Measurements from ENCODE around the gene COL6A2. TPM values are rescaled to one million over a fixed set of nuclear protein-coding genes. Genes with fewer than 3 reads are reported as not detected.
"Not testable (repeated sequence)": the region's sequence is repeated elsewhere in the genome, so short reads cannot be mapped to it uniquely, and the experiment has no call there.

Gene COL6A2
- 0.21 and 1.2 TPM in 2 replicates for total RNA-seq

DNA sequence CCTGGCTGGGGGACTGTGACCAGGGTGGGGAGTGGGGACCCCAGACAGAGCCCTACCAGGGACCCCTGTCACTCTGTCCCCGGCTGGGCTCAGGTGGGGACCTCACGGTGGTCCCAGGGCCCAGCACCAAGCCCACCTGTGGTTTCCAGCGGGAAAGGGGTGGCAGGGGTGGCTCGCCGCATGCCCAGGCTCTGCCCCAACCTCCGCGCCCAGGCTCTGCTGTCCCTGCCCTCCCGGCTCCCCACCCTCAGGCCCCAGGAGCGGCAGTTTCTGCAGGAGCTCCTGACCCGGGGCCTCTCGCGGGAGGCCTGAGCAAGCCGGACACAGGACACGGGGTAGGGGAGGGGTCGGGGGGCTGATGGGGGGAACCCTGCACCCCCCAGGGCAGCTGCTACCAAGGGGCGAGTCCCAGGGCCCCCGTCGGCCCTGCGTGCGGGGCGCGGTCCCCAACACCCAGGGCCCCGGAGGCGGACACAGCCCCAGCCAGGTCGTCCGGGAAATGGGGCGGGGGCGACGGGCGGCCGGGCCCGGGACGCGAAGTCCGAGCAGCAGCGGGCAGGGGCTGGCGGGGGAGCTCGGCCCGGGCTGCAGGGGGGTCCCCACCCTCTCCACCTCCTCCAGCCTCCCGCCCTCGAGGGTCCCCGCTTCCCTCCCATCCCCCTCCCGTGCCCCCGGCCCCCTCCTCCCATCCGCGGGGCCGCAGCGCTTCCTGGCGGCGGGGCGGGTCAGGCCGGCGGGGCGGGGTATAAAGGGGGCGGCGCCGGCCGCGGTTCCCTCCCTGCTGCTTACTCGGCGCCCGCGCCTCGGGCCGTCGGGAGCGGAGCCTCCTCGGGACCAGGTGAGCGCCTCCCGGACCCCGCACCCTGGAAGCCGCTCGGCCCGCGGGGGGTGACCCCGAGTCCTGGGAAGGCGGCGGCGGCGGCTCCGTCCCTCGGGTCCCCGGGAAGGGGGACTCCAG, at the start of gene COL6A2:
Gene COL6A2, plus strand, starts transcription at position 777 of the 958 bp plus-strand sequence.
- DNase-seq (ENCODE audit: low read depth, low spot score), result no peak

DNA sequence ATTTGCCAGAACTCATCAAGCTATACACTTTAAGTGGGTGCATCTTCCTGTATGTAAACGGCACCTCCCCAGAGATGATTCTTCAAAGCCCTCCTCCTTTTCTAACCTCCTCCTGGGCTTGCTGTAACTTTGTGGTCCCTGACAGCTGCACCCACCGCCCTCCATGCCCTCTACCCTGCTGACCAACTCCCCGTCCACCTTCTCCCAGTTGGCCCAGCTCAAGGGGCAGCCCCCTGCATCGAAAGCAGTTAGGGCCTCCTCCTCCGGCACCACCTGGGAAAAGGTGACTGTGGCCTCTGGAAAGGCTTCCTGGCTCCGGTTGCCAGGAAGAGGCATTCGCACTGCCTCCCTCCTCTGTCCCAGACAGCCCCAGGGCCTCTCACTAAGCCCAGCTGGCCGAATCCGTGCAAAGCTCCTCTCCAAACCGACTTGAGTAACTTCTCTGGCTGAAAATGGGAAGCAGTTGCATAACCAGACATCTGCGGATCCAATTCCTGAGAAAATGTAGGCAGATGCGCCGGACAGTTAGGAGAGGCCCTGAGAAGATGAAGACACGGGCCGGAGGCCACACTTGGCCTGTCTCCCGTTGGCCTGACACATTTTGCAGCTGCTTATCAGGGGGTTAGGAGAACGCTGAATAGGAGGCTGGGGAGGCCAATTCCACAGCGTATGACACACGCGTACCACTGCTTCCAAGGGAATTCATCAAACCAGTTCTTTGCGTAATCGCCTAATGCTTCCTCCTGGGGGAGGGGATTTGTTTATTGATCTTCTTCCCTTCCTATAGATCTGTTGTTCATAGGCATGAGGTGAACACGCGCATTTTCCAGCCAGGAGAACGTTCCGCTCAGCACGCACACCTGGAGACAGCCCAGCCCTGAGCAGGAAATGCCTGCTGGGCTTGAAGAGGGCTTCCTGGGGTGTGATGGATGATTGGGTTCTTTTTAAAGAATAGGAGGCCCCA, 48.7 kb upstream of the COL6A2 start:
- DNase-seq (ENCODE audit: low read depth, low spot score), result no peak

DNA sequence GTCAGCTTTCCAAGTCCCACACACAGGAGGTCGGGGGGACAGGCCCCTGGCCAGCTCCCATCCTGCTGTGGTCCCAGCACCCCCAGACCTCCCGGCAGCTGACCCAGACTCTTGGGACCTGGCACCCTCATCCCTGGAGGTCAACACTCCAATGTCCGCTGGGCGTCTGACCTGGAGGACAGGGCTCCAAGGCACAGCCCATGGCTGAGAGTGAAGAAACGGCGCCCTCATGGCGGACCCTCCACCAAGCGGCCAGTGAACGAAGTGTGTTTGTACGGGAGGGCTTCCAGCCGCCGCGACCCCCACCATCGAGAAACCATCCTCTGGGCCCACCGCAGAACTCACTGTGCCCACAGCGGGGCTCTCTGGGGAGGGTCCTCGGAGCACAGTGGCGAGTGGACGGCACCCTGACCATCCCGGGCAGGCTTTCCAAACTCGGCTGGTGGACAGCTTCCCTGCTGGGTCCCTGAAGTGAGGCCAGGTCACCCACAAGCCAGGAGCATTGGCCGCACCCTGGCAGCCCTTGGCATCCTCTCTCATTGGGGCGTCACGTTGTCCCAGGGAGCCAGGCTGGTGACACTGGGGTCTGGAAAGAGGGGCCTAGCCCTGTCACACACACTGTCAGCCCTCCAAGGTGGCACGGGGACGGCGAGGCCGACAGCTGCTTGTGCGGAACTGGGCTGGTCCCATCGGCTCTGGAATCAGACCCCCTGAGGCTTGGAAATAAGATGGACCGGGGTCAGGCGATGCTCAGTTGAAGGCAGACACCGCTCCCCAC, 47.8 kb upstream of the COL6A2 start:
- DNase-seq (ENCODE audit: low read depth, low spot score), result no peak

DNA sequence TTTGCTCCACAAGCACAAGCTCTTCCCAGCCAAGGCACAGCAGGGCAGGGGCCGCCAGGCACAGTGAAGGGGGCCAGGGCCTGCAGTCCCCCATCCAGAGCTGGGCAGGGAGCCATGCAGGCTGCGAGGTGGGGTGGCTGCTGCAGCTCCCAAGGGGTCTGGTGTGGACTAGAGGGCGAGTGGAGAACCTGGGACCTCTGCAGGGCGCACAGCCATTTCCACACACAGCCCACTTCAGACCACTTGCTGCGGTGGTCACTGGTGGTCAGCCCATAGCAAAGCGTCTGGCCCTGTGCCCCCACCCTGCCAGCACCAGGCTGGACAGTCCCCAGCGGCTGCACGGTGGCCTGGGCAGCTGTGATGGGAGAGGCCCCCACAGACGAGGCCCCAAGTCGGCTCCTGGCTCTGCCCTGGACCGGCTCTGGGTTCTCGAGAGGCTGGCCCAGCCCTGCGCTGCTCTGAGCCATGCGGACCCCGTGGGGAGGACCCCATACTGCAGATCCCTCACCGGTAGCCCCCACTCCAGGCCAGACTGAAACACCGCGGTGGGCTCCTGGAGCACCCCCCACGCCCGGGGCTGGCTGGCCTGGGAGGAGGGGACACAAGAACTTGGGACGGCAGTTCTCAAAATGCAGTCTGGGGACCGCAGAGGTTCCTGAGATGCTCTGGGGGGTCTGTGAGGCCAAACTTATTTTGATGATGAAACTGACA, 47.1 kb upstream of the COL6A2 start:
- no peak for DNase-seq (ENCODE audit: low read depth, low spot score)

DNA sequence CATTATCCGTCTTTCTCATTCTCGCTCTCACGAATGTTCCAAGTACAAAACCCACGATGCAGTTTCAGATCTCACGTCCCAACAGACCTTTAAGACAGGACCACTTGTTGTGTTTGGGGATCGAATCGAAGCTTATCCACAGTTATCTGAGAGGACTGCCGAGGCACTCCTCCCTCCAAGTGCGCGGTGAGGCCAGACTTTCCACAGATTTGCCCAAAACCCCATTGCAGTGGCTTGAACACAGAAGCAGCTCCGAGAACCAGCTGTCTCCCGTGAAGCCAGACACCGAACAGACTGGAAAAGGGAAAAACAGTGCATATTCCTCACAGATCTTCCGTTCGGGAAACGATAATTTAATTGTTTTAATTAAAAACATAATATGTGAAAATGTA, 46.5 kb upstream of the COL6A2 start:
- DNase-seq (ENCODE audit: low read depth, low spot score), result no peak

DNA sequence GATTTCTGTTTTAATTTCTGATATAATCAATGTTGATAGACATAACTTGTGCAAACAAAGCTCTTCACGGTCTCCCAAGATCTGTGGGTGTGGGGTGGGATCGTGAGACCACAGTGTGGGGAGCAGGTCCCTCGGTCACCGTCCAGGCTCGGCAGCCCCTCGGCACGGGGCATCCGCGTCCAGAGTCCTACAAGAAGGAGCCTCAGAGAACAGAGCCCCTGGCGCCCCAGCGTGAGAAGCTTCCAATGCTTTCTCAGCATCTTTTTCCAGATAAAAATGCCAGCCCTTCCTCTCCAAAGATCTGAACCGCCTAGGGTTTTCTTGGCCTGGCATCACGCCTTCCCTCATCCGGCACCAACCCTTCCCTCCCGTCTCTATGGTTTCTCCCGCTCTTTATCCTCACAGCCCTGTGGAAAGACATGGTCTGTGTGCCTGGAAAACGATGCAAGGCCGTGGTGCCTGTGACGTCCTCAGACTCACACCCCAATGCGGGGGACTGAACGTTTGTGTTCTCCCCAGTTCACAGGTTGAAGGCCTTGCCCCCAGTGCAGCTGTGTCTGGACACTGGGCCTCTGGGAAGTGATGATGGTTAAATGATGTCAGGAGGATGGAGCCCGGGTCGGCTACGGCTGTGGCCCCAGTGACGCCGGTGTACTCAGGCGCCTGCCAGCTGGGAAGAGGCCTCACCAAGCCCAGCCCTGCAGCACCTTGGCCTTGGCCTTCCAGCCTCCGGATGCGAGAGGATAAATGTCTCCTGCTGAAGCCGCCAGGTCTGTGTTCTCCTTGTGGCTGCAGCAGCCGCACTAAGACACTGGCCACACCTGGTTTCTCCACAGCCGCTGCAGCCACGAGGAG, 45.9 kb upstream of the COL6A2 start:
- no peak for DNase-seq (ENCODE audit: low read depth, low spot score)

DNA sequence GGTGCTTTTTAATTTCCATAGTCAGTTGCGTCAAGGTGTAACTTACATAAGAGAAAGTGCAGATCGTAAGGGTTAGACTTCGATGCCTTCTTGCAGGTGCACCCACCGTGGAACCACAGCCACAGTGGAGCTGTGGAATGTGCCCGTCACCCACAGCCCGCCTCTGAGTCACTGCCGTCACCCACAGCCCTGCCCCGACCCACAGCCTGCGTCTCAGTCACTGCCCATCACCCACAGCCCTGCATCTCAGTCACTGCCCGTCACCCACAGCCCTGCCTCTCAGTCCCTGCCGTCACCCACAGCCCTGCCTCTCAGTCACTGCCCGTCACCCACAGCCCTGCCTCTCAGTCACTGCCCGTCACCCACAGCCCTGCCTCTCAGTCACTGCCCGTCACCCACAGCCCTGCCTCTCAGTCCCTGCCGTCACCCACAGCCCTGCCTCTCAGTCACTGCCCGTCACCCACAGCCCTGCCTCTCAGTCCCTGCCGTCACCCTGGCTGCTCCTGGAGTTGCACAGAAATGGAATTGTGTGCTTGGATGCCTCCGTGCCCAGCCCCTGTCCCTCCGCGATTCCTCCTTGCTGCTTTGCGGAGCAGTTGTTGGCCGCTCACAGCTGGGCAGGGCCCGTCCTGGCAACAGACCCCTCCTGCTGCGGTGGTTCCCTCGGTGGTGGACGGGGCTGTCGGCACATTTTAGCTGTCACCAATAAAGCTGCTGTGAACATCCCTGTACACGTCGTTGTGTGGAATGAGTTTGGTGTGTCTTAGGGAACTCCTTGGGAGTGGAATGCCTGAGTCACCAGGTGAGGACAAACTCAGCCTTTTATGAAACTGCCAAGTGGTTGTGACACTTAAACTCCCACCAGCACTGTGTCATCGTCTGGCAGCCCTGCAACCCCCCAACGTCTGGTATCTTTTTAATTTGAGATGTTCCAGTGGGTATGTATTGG, 44.9 kb upstream of the COL6A2 start:
- DNase-seq (ENCODE audit: low read depth, low spot score), result no peak

DNA sequence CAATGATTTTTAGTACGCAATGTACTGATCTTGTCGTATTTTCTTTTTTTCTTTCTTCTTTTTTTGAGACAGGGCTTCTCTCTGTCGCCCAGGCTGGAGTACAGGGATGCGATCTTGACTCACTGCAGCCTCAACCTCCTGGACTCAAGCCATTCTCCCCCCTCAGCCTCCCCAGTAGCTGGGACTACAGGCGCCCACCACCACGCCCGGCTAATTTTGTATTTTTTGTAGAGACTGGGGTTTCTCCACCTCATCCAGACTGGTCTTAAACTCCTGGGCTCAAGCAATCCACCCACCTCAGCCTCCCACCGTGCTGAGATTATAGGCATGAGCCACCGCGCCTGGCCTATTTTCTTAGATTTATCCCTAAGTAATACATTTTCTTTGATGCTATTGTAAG, 43.9 kb upstream of the COL6A2 start:
- DNase-seq (ENCODE audit: low read depth, low spot score), result no peak

DNA sequence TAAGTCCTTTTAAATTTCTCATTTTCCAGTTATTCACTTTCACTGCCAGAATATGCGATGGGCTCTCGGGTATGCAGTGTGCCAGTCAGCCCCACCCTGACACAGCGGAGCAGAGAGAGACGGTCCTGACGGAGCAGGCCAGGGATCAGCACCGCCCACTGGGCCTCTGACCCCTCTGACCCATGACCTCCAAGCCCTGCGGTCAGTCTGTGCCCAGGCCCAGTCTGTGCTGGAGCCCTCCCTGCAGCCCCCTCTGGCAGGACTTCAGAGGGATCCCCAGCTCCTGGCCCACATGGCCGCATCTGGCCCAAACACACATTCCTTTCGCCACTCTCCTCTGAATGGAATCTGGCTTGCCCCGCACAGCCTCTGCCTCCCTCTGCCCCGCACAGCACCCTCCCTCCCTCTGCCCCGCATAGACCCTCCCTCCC, 43.4 kb upstream of the COL6A2 start:
- no peak for DNase-seq (ENCODE audit: low read depth, low spot score)

DNA sequence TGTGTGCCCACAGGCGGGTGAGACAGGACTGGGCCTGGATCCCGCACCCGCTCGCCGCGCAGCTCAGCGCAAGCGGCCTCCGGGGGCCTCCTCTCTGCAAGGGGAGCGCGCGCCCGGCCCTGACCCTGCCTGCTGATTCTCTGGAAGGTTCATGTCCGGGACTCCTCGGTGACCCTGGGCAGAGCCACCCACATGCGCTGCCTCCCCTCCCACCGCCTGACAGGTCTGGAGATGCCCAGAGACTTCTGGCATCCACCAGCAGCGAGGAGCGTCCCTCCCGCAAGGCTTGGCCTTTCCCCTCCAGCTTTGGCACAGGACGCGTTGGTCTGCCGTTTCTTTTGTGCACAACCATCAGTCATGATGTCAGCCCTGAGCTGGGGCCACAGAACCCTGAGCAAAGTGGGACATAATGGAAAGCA, 42.0 kb upstream of the COL6A2 start:
- DNase-seq (ENCODE audit: low read depth, low spot score), result no peak

DNA sequence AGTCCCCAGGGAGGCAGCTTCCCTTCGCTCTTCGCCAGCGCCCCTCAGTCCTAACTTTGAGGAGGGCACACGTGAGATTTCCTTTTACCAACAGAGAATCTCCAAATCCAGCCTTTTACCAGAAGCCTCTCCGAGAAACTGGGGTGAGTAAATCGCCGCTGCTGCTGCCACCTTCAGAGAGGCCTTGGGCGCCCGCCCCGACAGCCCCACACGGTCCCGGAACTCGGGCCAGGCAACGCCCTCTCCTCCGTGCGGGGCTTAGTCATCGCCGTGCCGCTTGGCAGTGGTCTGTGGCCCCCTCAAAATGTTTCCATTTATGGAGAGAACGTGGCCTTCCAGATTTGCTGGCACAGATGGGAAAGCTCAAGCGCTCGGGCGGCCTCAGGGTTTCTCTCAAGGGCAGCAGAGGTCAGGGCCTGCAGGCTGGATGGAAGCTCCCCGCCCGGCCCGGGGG, 41.4 kb upstream of the COL6A2 start:
- DNase-seq (ENCODE audit: low read depth, low spot score), result no peak

DNA sequence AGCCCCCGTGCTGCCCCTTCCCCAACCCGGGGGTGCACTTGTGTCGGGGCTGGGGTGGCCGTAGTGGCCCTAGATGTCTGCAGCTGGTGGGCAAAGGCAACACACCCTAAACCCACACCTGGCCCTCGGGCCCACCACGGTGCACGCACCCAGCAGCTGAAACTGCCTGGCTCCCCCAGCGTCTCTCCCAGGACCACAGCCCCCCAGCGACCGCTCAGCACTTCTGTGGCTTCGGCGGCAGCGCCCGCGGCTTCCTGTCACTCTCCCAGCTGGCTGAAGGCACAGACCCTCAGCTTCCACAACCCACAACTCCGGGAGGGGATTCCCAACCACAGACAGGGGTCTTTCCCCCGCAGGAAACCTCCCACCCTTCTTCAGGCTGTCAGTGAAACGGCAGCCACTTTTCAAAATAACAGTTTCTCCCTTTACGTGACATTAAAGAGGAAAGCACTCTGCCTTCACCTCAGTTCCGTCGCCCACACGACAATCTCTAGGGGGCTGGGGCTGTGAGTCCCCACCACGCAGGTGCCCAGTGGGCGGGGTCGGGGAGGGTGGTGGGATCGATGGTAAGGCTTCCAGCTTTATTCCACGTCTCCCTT, 40.7 kb upstream of the COL6A2 start:
- DNase-seq (ENCODE audit: low read depth, low spot score), result no peak

DNA sequence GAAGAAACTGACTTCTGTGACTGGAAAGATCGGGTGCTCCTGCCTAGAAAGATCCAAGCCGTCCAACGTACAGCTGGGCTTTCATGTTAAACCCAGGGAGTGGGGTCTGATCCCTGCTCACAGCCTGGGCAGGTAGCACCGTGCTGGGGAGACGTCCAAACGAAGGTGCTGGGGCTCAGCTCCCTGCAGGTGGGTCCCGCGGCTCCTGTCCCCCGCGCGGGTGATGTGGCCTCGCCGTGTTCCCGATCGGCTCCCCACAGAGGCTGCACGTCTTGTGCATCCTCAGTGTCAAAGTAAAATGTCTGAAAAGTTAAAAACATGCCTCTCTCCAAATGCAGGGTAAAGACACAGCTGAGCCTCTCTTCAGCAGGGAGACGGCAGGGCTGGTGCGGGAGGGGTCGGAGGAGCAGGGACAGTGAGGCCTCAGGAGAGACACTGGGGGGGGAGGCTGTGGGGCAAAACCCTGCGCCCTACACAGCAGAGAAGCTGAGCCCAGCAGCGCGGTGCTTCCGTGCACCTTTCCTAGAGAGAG, 40.1 kb upstream of the COL6A2 start:
- no peak for DNase-seq (ENCODE audit: low read depth, low spot score)

DNA sequence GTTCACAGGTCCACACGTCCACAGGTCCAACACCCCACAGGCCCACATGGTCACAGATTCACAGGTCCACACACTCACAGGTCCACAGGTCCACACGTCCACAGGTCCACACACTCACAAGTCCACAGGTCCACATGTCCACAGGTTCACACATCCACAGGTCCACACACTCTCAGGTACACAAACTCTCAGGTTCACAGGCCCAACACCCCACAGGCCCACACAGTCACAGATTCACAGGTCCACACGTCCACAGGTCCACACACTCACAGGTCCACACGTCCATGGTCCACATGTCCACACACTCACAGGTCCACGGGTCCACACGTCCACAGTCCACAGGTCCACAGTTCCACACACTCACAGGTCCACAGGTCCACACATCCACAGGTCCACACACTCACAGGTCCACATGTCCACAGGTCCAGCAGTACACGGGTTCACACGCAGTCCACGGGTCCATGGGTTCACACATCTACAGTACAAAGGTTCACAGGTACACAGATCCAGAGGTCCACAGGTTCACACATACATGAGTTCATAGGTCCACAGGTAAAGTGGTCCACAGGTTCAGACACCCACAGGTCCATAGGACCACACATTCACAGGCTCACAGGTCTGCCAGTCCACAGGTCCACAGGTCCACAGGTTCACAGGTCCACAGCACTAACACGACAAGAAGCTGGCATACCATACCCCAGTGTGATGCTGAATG, 39.3 kb upstream of the COL6A2 start:
- DNase-seq (ENCODE audit: low read depth, low spot score), result no peak

DNA sequence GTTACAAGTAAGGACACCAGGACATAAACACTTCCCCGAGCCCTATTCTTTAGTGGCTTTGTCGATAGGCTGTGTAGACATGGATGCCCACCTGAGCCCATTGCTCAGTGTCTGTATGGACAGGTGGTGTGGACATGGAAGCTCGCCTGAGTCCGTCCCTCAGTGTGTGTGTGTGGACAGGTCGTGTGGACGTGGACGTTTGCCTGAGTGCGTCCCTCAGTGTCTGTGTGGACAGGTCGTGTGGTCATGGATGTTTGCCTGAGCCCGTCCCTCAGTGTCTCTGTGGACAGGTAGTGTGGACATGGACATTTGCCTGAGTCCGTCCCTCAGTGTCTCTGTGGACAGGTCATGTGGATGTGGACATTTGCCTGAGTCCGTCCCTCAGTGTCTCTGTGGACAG, 38.7 kb upstream of the COL6A2 start:
- no peak for DNase-seq (ENCODE audit: low read depth, low spot score)

DNA sequence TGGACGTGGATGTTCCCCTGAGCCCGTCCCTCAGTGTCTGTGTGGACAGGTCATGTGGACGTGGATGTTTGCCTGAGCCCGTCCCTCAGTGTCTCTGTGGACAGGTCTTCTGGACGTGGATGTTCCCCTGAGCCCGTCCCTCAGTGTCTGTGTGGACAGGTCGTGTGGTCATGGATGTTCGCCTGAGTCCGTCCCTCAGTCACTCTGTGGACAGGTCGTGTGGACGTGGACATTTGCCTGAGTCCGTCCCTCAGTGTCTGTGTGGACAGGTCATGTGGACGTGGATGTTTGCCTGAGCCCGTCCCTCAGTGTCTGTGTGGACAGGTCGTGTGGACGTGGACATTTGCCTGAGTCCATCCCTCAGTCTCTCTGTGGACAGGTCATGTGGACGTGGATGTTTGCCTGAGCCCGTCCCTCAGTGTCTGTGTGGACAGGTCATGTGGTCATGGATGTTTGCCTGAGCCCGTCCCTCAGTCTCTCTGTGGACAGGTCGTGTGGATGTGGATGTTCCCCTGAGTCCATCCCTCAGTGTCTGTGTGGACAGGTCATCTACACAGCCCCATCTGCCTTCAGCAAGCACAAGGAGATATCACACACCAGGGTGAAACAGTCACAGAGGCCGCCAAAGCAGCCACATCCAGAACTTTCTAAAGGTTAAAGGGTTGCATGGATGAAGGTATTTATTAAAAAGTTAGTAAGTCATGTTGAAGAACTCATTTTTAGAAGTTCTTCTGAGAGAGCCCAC, 38.0 kb upstream of the COL6A2 start:
- not testable (repeated sequence) for DNase-seq (ENCODE audit: low read depth, low spot score)
